ENCODE measurements around the gene PGD. TPM values are rescaled to one million over a fixed set of nuclear protein-coding genes. Genes with fewer than 3 reads are reported as not detected.
A peak's percentile ranks its signal among the peaks of the same experiment; 100 is the strongest.

The PGD gene
- total RNA-seq, 1 donor from 2014 or later = 34.4 TPM

DNA sequence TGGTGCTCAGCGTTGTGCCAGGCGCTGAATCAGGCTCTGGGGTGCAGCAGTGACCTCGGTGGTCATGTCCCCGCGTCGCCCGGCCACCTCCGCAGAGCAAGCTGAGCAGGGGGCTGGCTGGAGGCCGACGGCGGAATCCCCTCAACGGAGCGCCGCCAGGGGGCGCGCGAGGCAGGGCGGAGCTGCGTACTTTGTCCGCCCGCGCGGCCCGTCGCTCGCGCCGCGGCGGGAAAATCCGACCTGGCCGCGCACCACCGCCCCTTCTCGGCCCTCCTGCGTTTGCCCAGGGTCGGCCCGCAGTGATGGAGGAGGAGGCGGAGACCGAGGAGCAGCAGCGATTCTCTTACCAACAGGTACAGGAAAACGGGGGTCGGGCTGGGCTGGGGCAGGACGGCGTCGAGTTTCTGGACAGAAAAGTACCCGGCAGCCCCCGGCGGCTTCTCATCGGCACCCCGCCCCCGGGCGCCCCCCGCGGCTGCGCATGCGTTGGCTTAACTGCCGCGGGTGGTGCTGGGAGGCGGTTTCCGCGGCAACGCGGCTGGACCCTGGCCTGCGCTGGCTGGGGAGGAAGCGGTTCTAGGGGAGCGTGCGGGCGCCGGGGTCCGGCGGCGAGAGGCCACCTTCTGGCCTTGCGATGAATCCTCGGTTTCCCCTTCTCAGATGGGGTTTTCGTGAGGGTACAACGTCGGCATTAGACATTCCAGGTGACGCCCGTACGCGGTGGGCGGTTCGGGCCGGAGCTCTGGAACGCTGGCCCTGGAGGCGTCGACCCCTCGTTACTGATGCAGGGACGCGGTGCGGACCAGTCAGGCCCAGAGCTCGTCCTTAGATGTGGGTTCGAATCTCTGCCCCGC, 31.6 kb downstream of the PGD start, which contains the start of gene CENPS:
CENPS (plus strand) TSS at position 218 of the 854 bp plus-strand sequence; CDS start at position 303, 85 bp downstream.
- peak; percentile 98 for ATAC-seq (ENCODE audit: poor library complexity)
- intact Hi-C loops (cut with DNase I) = loop anchor here (10.0 kb wide), 1 partner anchor 64 kb away; no protein-coding TSS in a partner anchor

DNA sequence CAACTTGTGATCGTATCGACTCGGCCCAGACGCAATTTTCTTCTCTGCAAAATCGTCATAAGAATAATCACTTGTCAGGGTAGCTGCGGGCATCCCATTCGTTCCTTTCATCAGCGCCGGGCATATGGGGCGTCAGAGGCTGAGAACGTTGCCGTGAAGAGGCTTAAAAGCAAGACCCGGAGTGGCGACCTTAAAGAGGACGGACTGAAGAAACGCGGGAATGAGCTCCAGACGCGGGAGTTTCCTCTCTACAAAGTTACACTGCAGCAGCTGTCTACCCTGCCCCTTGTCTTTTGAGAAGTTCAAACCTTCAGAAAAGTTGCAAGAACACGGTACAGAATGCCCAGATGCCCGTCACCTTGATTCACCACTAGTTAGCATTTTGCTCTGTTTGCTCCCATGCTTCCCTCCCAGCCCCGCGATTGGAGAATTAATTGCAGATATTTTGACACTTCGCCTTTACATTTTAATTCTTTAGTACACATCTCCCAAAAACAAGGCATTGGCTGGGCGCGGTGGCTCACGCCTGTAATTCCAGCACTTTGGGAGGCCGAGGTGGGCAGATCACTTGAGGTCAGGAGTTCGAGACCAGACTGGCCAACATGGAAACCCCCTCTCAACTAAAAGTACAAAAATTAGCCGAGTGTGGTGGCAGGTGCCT, 32.3 kb downstream of the PGD start:
- DNase-seq = no peak
- intact Hi-C loops (cut with DNase I) = loop anchor here (10.0 kb wide), 1 partner anchor 64 kb away; no protein-coding TSS in a partner anchor
- ATAC-seq (ENCODE audit: poor library complexity) = no peak

More for the DNA sequence above, 31.6 kb downstream of the PGD start, which contains the start of gene CENPS:
- DNase-seq = peak; percentile 95

- intact Hi-C loops (cut with DNase I) = loop anchor here (10.0 kb wide), 1 partner anchor 62 kb away; no protein-coding TSS in a partner anchor
- no peak for ATAC-seq (ENCODE audit: poor library complexity)
- DNase-seq = no peak
Measured at GRCh38 chr1:10432910-10433700, 34.2 kb downstream of the PGD start.

GRCh38 chr1:10433790-10434189, 34.9 kb downstream of the PGD start:
- intact Hi-C loops (cut with DNase I) = loop anchor here (10.0 kb wide), 1 partner anchor 61 kb away; no protein-coding TSS in a partner anchor
- ATAC-seq (ENCODE audit: poor library complexity) (no peak), DNase-seq (no peak)

- ATAC-seq (ENCODE audit: poor library complexity) (no peak), DNase-seq (no peak)
- intact Hi-C loops (cut with DNase I) = loop anchor here (10.0 kb wide), 1 partner anchor 60 kb away; no protein-coding TSS in a partner anchor
Measured at GRCh38 chr1:10434590-10434989, 35.7 kb downstream of the PGD start.

DNA sequence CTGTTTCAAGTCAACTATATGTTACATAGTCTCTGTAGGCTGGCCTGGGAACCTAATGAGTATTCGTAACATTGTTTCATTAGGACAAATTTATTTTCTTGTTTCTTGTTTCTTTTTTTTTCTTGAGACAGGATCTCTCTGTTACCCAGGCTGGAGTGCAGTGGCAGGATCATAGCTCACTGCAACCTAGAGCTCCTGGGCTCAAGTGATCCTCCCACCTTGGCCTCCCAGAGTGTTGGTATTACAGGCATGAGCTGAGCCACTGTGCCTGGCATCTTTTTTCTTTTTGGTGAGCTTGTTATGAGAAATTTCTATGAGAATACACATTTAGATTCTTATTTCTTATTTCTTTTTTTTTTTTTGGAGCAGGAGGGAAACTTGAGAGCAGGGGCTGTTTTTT, 38.2 kb downstream of the PGD start:
- DNase-seq (no peak), ATAC-seq (ENCODE audit: poor library complexity) (no peak)
- intact Hi-C loops (cut with DNase I) = loop anchor here (10.0 kb wide), 1 partner anchor 58 kb away; no protein-coding TSS in a partner anchor

DNA sequence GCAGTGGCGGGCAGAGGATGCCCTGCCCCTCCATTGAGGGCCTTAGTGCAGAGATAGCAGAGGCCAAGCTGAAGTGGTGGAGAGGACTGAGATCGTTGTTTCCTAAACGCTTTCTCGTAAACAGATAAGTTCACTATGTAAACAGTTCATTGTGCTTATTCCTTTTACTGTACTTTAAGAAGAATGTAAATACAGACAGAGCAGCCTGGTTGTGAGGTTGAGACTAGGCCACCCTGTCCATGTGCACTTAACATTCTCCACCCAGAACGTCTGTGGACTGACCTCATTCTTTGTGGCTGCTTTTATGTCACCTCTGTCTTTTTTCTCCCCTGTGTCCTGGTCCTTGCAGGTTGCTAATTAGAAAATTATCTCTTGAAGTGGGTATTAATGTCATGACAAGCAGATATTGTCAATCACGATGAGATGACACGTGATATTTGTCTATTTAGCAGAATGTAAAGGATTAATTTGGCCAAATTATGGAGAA, 39.9 kb downstream of the PGD start:
- no peak for ATAC-seq (ENCODE audit: poor library complexity)
- no peak for DNase-seq
- intact Hi-C loops (cut with DNase I) = loop anchor here (10.0 kb wide), 1 partner anchor 56 kb away; no protein-coding TSS in a partner anchor

GRCh38 chr1:10440305-10440704, 41.4 kb downstream of the PGD start:
- ATAC-seq (ENCODE audit: poor library complexity) (no peak), DNase-seq (no peak)
- intact Hi-C loops (cut with DNase I) = no loop called here

- intact Hi-C loops (cut with DNase I) = no loop called here
- ATAC-seq (ENCODE audit: poor library complexity) = no peak
- DNase-seq = no peak
Measured at GRCh38 chr1:10440794-10441193, 41.9 kb downstream of the PGD start.

DNA sequence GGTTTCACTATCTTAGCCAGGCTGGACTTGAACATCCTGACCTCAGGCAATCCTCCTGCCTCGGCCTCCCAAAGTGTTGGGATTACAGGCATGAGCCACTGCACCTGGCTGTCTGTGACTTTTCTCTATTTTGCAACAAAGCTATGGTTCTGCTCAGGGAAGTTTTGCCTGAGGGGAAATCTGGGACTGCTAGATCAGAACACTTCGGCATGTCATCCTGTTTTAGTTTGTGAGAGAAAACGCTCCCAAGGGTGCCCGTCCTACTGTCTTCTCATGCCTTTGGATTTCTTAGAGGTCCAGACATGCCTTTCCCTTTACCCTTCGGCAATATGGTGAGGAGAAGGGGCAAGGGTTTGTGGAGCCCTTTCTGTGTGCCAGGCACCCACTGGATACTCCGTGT, 45.4 kb downstream of the PGD start:
- intact Hi-C loops (cut with DNase I) = no loop called here
- ATAC-seq (ENCODE audit: poor library complexity) = no peak
- DNase-seq = no peak

DNA sequence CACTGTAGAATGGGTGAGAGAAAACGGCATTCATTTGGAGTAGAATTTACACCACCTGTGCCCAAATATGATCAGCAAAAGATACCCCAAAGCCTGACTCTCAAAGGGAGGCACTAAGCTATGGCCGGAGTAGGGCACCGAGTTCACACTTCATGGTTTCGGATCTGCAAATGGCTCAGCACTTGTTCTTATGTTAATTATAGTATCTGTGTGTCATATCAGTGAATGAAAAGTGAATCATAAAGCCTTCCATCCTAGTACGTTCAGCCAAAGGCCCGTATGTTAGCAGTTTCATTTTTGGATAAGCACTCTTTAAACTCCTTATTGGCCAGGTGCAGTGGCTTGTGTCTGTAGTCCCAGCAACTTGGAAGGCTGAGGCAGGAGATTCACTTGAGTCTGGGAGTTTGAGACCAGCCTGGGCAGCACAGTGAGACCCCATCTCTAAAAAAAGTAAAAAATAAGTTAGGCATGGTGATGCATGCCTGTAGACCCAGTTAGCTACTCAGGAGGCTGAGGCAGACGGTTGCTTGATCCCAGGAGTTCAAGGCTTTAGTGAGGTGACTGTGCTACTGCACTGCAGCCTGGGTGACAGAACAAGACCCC, 46.0 kb downstream of the PGD start:
- ATAC-seq (ENCODE audit: poor library complexity) = no peak
- intact Hi-C loops (cut with DNase I) = no loop called here

DNA sequence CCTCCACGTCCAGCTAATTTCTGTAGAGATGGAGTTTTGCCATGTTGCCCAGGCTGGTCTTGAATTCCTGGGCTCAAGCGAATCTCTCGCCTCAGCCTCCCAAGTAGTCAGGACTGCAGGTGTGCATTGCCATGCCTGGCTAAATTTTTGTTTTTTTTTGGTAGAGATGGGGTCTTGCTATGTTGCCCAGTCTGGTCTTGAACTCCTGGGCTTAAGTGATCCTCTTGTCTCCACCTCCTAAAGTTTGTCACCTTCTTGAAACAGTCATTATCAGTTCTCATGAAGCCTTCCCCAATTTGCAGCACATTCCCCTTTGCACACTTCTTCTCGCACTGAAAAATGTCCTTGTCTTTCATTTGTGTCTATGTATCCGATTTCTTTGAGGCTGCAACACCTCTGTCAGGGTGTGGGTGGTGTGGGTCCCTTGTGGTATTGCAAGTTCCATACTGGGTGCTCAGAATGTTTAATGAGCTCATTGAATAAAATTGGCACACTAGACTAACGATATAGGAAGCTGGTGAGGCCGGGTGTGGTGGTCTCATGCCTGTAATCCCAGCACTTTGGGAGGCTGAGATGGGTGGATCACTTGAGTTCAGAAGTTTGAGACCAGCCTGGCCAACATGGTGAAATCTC, 48.0 kb downstream of the PGD start:
- intact Hi-C loops (cut with DNase I) = no loop called here
- DNase-seq (no peak), ATAC-seq (ENCODE audit: poor library complexity) (no peak)

More for the DNA sequence above, 46.0 kb downstream of the PGD start:
- no peak for DNase-seq

- ATAC-seq (ENCODE audit: poor library complexity) (no peak), DNase-seq (no peak)
- intact Hi-C loops (cut with DNase I) = no loop called here
Measured at GRCh38 chr1:10449751-10450150, 50.9 kb downstream of the PGD start, which contains the start of gene CORT. TSS of gene CORT (plus strand) at chr1:10450031. CDS start at chr1:10450224, 193 bp downstream.

- ATAC-seq (ENCODE audit: poor library complexity) = no peak
- DNase-seq = no peak
- intact Hi-C loops (cut with DNase I) = no loop called here
Measured at GRCh38 chr1:10450156-10450814, 51.4 kb downstream of the PGD start.

DNA sequence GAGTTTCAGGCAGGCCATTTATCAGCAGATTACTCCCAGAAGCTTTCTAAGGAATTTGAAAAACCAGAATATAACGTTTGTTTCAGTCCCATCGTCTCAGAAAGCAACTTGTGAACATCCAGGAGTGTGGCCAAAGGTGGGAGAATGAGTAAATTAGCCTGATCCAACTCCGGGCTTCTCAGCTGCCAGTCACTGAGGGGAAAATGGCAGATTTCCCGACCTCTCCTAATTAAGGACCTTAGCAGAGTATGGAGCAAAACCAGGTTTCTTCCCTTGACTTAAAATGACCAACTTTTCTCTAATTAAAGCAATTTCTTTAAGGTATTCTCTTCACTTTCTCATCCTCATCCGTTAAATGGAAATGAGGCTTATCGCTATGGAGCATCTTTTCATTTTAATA, 52.0 kb downstream of the PGD start:
- intact Hi-C loops (cut with DNase I) = no loop called here
- DNase-seq (no peak), ATAC-seq (ENCODE audit: poor library complexity) (no peak)

DNA sequence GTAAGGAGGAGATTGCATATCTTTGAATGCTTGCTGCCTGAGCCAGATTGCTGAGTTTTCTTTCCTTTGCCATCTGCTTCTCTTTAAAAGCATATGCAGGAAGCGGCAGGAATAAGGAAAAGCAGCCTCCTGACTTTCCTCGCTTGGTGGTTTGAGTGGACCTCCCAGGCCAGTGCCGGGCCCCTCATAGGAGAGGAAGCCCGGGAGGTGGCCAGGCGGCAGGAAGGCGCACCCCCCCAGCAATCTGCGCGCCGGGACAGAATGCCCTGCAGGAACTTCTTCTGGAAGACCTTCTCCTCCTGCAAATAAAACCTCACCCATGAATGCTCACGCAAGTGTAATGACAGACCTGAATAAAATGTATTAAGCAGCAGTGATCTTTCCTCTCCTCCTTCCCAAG, 52.4 kb downstream of the PGD start:
- intact Hi-C loops (cut with DNase I) = no loop called here
- DNase-seq = no peak
- no peak for ATAC-seq (ENCODE audit: poor library complexity)

DNA sequence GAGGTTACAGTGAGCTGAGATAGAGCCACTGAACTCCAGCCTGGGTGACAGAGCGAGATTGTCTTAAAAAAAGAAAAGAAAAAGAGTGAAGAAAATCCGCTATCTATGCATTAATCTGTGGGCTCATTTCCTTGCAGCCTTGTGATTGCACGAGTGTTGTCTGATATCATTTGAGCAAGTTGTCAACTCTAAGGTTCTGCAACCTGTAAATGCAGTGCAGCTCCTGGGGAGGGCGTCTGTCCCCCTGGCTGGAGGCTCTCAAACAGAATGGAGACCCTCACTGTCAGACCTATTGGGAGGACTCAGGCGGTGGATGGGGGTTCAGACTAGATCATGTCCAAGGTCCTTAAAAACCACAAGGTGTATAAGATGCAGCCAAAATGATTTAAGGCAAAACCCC, 57.2 kb downstream of the PGD start:
- intact Hi-C loops (cut with DNase I) = no loop called here
- no peak for DNase-seq
- no peak for ATAC-seq (ENCODE audit: poor library complexity)

All from Right ventricle myocardium superior (tissue), 1 donor.